ENCODE data around the gene RFT1.

RFT1 gene

DNA sequence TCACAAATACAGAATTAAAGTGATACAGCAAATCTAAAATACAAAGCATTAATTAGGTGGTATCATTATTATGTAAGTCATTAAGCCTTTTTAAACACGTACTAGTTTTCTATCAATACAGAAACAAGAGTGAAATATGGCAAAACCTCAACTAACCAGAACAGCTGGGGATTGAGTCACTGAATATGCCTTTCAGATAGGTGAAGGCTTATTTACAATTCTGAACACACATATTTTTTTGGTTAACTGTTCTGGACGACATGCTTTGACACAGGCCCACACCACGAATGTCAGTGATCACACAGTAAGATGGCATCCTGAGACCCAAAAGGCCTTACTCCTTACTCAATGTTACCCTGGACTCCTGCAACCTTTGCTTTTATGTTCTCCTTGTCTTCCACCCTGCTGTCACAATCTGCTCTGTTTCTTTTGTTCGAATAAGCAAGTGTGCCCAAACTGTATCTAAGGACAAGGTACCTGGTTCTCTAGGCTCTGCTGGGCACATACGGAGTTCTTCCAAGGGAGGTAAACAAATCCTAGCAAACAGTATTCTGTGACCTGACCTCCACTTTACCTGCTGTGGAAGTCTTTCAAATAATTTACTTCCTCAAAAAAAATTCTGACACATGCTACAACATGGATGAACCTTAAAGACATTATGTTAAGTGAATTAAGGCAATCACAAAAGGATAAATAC lies 91.4 kb downstream of the RFT1 start:
- no peak for DNase-seq (ENCODE audit: low read depth in 2 of 3, low spot score in 1 of 3)
